HCT116 (cell line): ENCODE results near the gene RNU1-4. TPM values are rescaled to one million over a fixed set of nuclear protein-coding genes. Genes with fewer than 3 reads are reported as not detected.

Experiments
- ATAC-seq: fragments of 200-7000 bp; cut with Tn5 transposase; 2 replicates; pipeline ENCODE4 v1.9.1; 2020; ENCODE audit warnings: mild to moderate bottlenecking, moderate library complexity
- BruUV-seq: library from RNA; stranded (reverse); fragments of 400-500 nt; replicated peaks from 2 replicates; lab custom pipeline; 2021; lab: Mats Ljungman, UMichigan
- CTCF ChIA-PET: fragments of 300-600 bp; sonication (Branson Sonifier 250); formaldehyde crosslinking; loops from one replicate; lab custom pipeline; 2021; ENCODE audit warnings: antibody characterized with exemption; lab: Charles Lee
- POLR2A ChIA-PET: fragments of 300-600, 350-600 bp; sonication (Branson Sonifier 250); formaldehyde crosslinking; loops from one replicate; lab custom pipeline; 2021; ENCODE audit warnings: antibody characterized with exemption; lab: Charles Lee
- RAD21 ChIA-PET, 2 experiments: fragments of 300-600 bp; sonication (Branson Sonifier 250); formaldehyde crosslinking; loops; one replicate each; lab custom pipeline; 2023; ENCODE audit warnings: low total read pairs in 2 of 2; ENCODE audit not compliant: uncharacterized antibody in 2 of 2, unreplicated experiment in 2 of 2, low non-redundant PET in 1 of 2; lab: Charles Lee
- DNase-seq: peaks from one replicate; pipeline ENCODE4 v3.0.0-alpha.2; 2010; ENCODE audit warnings: low read depth, low spot score
- H2AFZ ChIP-seq: fragments of 200-600 bp; shearing (Covaris generic), sonication (generic); 2 replicates; pipeline ENCODE4 v1.6.1; 2017; ENCODE audit warnings: low read depth, mixed run types, mixed read lengths, antibody characterized with exemption, low read length; ENCODE audit not compliant: poor library complexity, severe bottlenecking
- H3K27ac ChIP-seq: 2 replicates; pipeline ENCODE4 v1.5.1; 2012; ENCODE audit warnings: low read depth, low read length
- H3K27me3 ChIP-seq: fragments of 200-600 bp; sonication (generic); 2 replicates; pipeline ENCODE4 v1.6.1; 2016; ENCODE audit warnings: mixed run types, low read length, mixed read lengths; ENCODE audit not compliant: insufficient read depth
- H3K36me3 ChIP-seq, 2 experiments: fragments of 200-500 bp in 1 of 2; fragments of 200-600 bp in 1 of 2; sonication (Bioruptor generic) in 1 of 2; sonication (generic) in 1 of 2; 2 replicates each; pipeline versions ENCODE4 v1.5.1 to v1.6.1; 2014 to 2016; ENCODE audit warnings: low read length in 2 of 2, inconsistent platforms in 1 of 2, mixed read lengths in 1 of 2, mixed run types in 1 of 2; ENCODE audit not compliant: insufficient read depth in 2 of 2, control insufficient read depth in 1 of 2
- H3K4me1 ChIP-seq, 2 experiments: fragments of 200-600 bp in 1 of 2; sonication (generic) in 1 of 2; 2 replicates each; pipeline versions ENCODE4 v1.5.1 to v1.6.1; 2012 to 2017; ENCODE audit warnings: low read length in 2 of 2, inconsistent platforms in 1 of 2, mild to moderate bottlenecking in 1 of 2, mixed read lengths in 1 of 2, mixed run types in 1 of 2, moderate library complexity in 1 of 2; ENCODE audit not compliant: insufficient read depth in 2 of 2, control insufficient read depth in 1 of 2
- H3K4me2 ChIP-seq: fragments of 200-600 bp; sonication (generic); 2 replicates; pipeline ENCODE4 v1.6.1; 2017; ENCODE audit warnings: mixed run types, low read length, mixed read lengths
- H3K4me3 ChIP-seq, 2 experiments: fragments of 200-600 bp in 1 of 2; sonication (generic) in 1 of 2; replicated peaks in 1 of 2; 2 replicates each; pipeline ENCODE4 v1.5.1; 2011 to 2016; ENCODE audit warnings: low read length in 2 of 2, control low read depth in 1 of 2, low read depth in 1 of 2, mild to moderate bottlenecking in 1 of 2, mixed read lengths in 1 of 2, mixed run types in 1 of 2
- H3K79me2 ChIP-seq: fragments of 200-600 bp; sonication (generic); 2 replicates; pipeline ENCODE4 v1.6.1; 2017; ENCODE audit warnings: mild to moderate bottlenecking, mixed run types, low read length, moderate library complexity, mixed read lengths; ENCODE audit not compliant: insufficient read depth
- H3K9ac ChIP-seq: fragments of 200-600 bp; sonication (generic); 2 replicates; pipeline ENCODE4 v1.6.1; 2016; ENCODE audit warnings: low read length, mixed read lengths
- H3K9me2 ChIP-seq: fragments of 200-600 bp; sonication (generic), shearing (Covaris generic); 2 replicates; pipeline ENCODE4 v1.6.1; 2017; ENCODE audit warnings: mixed run types, mild to moderate bottlenecking, moderate library complexity; ENCODE audit not compliant: insufficient read depth
- H3K9me3 ChIP-seq, 2 experiments: fragments of 200-500 bp in 1 of 2; fragments of 200-600 bp in 1 of 2; sonication (Bioruptor generic) in 1 of 2; sonication (generic) in 1 of 2; 2 replicates each; pipeline ENCODE4 v1.6.1; 2014 to 2017; ENCODE audit warnings: low read length in 2 of 2, mixed read lengths in 2 of 2, inconsistent platforms in 1 of 2, low read depth in 1 of 2, mild to moderate bottlenecking in 1 of 2, mixed run types in 1 of 2, moderate library complexity in 1 of 2; ENCODE audit not compliant: control insufficient read depth in 1 of 2, insufficient read depth in 1 of 2
- H4K20me1 ChIP-seq: fragments of 200-600 bp; sonication (generic), shearing (Covaris generic); 2 replicates; pipeline ENCODE4 v1.6.1; 2017; ENCODE audit warnings: mixed run types, mild to moderate bottlenecking, moderate library complexity; ENCODE audit not compliant: insufficient read depth
- ELF1 ChIP-seq: IDR thresholded peaks from 2 replicates; pipeline ENCODE4 v1.6.1; 2012; ENCODE audit warnings: low read depth, borderline replicate concordance
- EZH2phosphoT487 ChIP-seq: fragments of 200-600 bp; IDR thresholded peaks from 2 replicates; pipeline ENCODE4 v1.6.1; 2018; ENCODE audit warnings: antibody characterized with exemption, borderline replicate concordance
- RAD21 ChIP-seq: IDR thresholded peaks from 2 replicates; pipeline ENCODE4 v1.6.1; 2012; ENCODE audit warnings: low read depth, mild to moderate bottlenecking
- SP1 ChIP-seq: IDR thresholded peaks from 2 replicates; pipeline ENCODE4 v1.6.1; 2012; ENCODE audit warnings: low read depth
- ZFX ChIP-seq: fragments of 450-650 bp; IDR thresholded peaks from 2 replicates; pipeline ENCODE4 v1.6.1; 2017
- intact Hi-C: fragments of 100-400 bp; cut with micrococcal nuclease; formaldehyde crosslinking; loops from 2 replicates; pipeline ENCODE4 v1.10.0; 2022
- total RNA-seq: library from RNA; stranded (reverse); gene quantifications from one replicate; pipeline ENCODE4 v1.2.1, GENCODE V29; 2021; ENCODE audit not compliant: unreplicated experiment
- TF ChIP-seq, protein P1 (sequence below): IDR thresholded peaks from 2 replicates; pipeline ENCODE4 v1.6.1; 2012
- TF ChIP-seq, protein P2 (sequence below), 3 experiments: fragments of 200-600 bp in 1 of 3; sonication (generic) in 1 of 3; IDR thresholded peaks in 2 of 3; conservative IDR thresholded peaks in 1 of 3; 2 replicates each; pipeline ENCODE4 v1.5.1; 2012 to 2017; ENCODE audit warnings: low read depth in 2 of 3, low read length in 2 of 3, antibody characterized with exemption in 1 of 3, borderline replicate concordance in 1 of 3, control low read depth in 1 of 3, mild to moderate bottlenecking in 1 of 3, mixed read lengths in 1 of 3, mixed run types in 1 of 3, moderate library complexity in 1 of 3; ENCODE audit not compliant: insufficient read depth in 1 of 3
- TF ChIP-seq, protein P3 (sequence below): IDR thresholded peaks from 2 replicates; pipeline ENCODE4 v1.6.1; 2012

The RNU1-4 gene
- total RNA-seq, 1 experiment from 2014 or later, result 1,685 TPM

GRCh38 chr1:16719571-16720350 lies 20.6 kb upstream of the RNU1-4 start:
- Histone ChIP-seq H3K4me2 (no peak overlapping the region), H3K4me3 (no peak overlapping the region), H3K36me3 (no peaks in the 10 kb centered on the region), H3K9ac (no peak overlapping the region), H3K4me1 (peaks cover 4 to 7% of the 10 kb centered on the region in 2 experiments; a peak in 2 of 4 replicates), H3K9me3 (no peaks in the 10 kb centered on the region), H3K79me2 (no peaks in the 10 kb centered on the region), H3K27me3 (no peaks in the 10 kb centered on the region), H4K20me1 (no peaks in the 10 kb centered on the region), H3K27ac (no peak overlapping the region), H3K9me2 (no peaks in the 10 kb centered on the region), H2AFZ (no peak overlapping the region)
- ATAC-seq (0 out of 2 replicates have a peak, but pooled peaks have one; percentile 6), DNase-seq (no peak)
- POLR2A ChIA-PET, result no interaction called here
- BruUV-seq, result no TSS peak
- RAD21 ChIA-PET, result no interaction called here
- CTCF ChIA-PET, result interaction anchor here (1.0 kb wide), 1 partner anchor 13 kb away, joined by 4 read pairs; no protein-coding TSS in a partner anchor
- intact Hi-C loops, result no loop called here
- TF ChIP-seq ELF1 (no peak), SP1 (no peak), RAD21 (no peak), EZH2phosphoT487 (no peak), ZFX (no peak)
- TF ChIP-seq, protein P1, sequence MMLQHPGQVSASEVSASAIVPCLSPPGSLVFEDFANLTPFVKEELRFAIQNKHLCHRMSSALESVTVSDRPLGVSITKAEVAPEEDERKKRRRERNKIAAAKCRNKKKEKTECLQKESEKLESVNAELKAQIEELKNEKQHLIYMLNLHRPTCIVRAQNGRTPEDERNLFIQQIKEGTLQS, result no peak
- TF ChIP-seq, protein P2, sequence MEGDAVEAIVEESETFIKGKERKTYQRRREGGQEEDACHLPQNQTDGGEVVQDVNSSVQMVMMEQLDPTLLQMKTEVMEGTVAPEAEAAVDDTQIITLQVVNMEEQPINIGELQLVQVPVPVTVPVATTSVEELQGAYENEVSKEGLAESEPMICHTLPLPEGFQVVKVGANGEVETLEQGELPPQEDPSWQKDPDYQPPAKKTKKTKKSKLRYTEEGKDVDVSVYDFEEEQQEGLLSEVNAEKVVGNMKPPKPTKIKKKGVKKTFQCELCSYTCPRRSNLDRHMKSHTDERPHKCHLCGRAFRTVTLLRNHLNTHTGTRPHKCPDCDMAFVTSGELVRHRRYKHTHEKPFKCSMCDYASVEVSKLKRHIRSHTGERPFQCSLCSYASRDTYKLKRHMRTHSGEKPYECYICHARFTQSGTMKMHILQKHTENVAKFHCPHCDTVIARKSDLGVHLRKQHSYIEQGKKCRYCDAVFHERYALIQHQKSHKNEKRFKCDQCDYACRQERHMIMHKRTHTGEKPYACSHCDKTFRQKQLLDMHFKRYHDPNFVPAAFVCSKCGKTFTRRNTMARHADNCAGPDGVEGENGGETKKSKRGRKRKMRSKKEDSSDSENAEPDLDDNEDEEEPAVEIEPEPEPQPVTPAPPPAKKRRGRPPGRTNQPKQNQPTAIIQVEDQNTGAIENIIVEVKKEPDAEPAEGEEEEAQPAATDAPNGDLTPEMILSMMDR (IDR thresholded peaks at IDR 0.05 in 2 of 3, conservative IDR thresholded peaks at IDR 0.05 in 1 of 3; ENCODE audit: borderline replicate concordance in 1 of 3, insufficient read depth in 1 of 3, low read depth in 2 of 3, low read length in 2 of 3), result no peak
- TF ChIP-seq, protein P3, sequence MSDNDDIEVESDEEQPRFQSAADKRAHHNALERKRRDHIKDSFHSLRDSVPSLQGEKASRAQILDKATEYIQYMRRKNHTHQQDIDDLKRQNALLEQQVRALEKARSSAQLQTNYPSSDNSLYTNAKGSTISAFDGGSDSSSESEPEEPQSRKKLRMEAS, result no peak
